GM13977 (cell line): ENCODE results near the gene SIX5.

Experiments used
- DNase-seq: peaks from one replicate; pipeline ENCODE4 v3.0.0; 2012; ENCODE audit warnings: low spot score
- in situ Hi-C: fragments of 300-500 bp; cut with MboI; formaldehyde crosslinking; loops from one replicate; pipeline ENCODE4 v1.12.0; 2022; ENCODE audit warnings: low sequenced_read_pairs, low pct_unique_long_range_greater_than_20kb, mixed read lengths, inconsistent platforms; ENCODE audit not compliant: unreplicated experiment
- TF ChIP-seq, protein P1 (sequence below): IDR thresholded peaks from 2 replicates; pipeline ENCODE4 v1.5.1; 2012; ENCODE audit warnings: mild to moderate bottlenecking, control low read depth; ENCODE audit not compliant: insufficient read depth; ENCODE audit errors: extremely low read depth, missing control alignments

Gene SIX5

DNA sequence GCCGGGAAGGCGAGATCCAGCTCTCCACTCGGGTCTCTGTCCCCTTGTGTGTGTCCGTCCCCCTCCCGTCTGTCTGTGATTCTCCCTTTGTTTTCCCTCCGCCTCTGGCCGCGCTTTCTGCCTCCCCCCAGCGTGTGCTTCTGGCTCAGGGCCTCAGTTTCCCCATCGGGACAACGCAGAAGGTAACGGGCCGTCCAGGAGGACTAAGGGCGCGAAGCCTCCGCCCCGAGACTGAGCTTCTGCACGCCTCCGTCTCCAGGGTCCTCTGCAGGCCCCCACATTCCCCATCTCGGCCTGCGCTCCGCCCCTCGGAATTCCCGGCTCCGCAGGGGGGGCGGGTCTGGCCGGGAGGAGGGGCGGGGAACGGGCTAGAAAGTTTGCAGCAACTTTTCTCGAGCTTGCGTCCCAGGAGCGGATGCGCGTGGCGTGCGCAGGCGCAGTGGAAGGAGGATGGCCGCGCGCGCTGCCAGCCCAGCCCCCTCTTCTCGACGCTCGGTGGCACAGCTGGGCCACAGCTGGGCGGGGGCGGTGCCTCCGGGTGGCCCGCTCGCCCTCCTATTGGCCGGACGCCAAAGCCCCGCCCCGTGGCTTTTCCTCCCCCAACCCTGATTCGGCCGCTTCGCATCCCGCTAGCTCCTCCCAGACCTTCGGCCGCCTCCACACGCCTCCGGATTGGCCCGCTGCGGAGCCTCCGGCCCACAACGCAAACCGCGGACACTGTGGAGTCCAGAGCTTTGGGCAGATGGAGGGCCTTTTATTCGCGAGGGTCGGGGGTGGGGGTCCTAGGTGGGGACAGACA is at the start of gene SIX5:
Gene SIX5 (minus strand): TSS at position 269 of the 799 bp plus-strand sequence. CDS start 408 bp downstream, outside the sequence.
- in situ Hi-C loops, result no loop called here
- DNase-seq, result peak; percentile 100
- TF ChIP-seq, protein P1, sequence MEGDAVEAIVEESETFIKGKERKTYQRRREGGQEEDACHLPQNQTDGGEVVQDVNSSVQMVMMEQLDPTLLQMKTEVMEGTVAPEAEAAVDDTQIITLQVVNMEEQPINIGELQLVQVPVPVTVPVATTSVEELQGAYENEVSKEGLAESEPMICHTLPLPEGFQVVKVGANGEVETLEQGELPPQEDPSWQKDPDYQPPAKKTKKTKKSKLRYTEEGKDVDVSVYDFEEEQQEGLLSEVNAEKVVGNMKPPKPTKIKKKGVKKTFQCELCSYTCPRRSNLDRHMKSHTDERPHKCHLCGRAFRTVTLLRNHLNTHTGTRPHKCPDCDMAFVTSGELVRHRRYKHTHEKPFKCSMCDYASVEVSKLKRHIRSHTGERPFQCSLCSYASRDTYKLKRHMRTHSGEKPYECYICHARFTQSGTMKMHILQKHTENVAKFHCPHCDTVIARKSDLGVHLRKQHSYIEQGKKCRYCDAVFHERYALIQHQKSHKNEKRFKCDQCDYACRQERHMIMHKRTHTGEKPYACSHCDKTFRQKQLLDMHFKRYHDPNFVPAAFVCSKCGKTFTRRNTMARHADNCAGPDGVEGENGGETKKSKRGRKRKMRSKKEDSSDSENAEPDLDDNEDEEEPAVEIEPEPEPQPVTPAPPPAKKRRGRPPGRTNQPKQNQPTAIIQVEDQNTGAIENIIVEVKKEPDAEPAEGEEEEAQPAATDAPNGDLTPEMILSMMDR, result no peak

DNA sequence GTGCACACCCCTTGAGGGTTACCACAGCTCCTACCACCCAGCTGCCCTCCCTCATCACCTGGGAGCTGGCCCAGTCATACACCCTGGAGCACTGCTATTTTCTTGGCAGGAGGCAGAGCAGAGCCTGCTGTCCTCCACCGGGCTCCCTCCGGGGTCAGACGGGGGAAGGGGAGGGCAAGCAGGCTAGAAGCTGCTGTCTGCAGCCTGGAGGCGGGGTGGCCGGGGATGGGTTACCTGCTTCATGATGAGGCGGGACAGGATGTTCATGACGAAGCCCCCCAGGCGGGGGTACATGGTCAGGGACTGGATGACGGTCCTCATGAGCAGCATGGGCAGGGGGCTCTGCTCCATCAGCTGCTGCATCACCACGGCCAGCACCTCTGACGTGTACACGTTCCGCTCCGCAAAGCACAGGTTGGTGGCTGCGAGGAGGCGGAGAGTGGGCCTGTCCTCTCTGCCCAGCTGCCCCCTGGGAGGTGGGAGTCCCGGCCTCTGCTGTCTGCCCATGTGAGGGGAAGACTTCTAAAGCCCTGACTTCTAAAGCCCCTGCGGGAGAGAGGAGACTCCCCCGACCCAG is 48.8 kb upstream of the SIX5 start:
- in situ Hi-C loops, result no loop called here
- TF ChIP-seq, protein P1, result no peak
- peak; percentile 50 for DNase-seq

DNA sequence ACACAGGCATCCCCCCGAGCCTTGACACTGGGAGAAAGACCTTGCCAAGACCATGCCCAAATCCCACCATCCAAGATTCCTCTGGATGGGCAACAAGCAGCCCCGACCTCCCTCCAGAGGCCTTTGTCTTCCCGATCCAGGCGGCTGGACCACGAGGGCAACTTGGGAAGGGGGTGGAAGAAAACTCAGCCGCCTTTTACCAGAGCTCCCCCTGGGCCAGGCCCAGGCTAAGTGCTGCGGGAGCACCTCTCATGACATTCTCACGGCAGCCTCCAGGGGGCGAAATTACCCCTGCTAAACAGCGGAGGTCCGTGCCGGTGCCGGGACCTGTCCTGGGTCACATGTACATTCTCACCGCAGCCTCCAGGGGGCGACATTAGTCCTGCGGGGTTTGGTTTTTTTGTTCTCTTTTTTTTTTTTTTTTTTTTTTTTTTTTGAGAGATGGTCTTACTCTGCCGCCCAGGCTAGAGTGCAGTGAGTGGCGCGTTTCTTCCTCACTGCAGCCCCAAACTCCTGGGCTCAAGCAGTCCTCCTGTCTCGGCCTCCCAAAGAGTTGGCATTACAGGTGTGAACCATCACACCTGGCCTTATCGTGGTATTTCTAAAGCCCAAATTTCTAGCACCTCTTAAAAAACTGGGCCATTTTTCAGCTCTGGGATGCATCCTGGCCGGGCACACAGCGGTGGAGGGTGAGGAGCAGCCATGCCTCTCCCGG is 48.1 kb upstream of the SIX5 start:
- peak; percentile 99 for DNase-seq
- TF ChIP-seq, protein P1, result peak; percentile 89
- in situ Hi-C loops, result no loop called here

DNA sequence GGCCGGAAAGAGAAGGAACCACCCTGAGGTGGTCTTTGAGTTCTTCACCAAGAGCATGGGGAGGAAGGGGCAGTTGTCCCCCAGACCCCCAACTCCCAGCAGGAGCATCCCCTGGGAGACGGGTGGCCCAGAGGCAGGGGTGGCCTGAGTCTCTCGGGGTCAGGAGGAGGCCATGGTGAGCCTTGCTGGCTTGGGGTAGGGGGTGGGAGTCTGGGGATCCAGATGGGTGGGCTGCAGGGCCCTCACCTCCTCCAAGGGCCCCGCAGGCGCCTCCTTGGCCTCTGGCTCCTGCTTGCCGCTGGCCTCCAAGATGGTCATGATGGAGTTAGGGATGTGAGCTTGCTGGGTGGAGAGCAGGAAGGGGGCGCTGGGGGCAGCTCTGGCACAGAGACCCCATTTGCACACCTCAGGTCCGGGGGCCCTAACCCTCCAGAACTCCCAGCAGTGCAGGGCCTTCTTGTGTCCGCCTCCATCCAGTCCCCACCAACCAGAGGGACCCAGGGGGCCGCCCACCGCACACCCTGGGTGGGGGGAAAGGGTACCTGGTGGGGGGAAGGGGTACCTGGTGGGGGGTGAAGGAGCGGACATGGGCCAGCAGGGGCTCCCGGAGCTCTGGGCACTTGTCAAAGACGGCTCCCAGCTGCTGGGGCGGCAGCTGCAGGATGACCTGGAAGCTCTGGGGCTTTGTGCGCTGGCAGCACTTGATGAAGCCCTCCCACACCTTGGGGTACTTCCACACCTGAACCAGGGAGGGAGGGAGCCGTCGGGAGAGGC is 47.4 kb upstream of the SIX5 start:
- TF ChIP-seq, protein P1, result no peak
- DNase-seq, result no peak
- in situ Hi-C loops, result no loop called here

DNA sequence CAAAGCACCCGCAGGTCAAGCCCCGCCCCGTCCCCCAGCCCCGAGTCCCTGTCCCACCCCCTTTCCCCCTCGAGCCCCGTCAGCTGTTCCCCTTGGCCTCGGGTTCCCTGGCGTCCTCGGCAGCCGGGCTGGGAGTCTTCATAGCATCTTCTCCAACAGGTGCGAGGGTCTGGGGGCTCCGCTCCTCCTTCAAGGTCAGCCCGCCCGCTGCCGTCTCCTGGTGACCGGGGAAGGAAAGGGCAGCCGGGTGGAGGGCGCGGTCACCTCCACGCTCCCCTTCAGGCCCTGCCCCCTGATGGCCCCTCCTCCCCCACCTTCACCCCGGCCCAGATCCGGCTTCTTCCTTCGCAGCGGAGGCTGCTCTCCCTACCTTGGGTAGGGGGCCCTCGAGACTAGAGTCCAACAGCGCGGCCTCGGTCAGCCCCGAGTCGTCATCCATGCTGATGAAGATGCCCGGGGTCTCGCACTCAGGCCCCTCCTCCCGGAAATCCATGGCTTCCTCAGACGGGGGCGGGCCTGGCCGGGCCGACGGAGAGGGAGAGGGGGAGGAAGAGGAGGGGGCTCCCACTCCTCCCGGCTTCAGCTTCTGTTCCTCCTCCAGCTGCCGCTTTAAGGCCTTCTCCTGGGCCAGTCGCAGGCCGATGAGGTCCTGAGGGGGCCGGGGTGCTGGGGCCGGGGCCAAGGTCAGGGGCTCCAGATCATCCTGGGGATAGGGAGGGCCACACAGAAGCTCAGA is 46.6 kb upstream of the SIX5 start:
- TF ChIP-seq, protein P1, result no peak
- in situ Hi-C loops, result no loop called here

More for the DNA sequence above, 46.6 kb upstream of the SIX5 start:
- no peak for DNase-seq
